Stomach (tissue), 9 donors: ENCODE data around the gene CTIF. TPM values are rescaled to one million over a fixed set of nuclear protein-coding genes. Genes with fewer than 3 reads are reported as not detected.

ENCODE experiments used
- DNase-seq, 2 donors: peaks; one replicate each; pipeline versions ENCODE4 v3.0.0 to v3.0.0-alpha.2; 2013 to 2019
- H3K27ac ChIP-seq, 5 donors: fragments of 200-600 bp in 4 of 5; sonication (generic) in 4 of 5; one replicate each; pipeline ENCODE4 v1.5.1; 2013 to 2019; ENCODE audit warnings: mild to moderate bottlenecking in 1 of 5, moderate library complexity in 1 of 5
- H3K27me3 ChIP-seq, 3 donors: fragments of 200-600 bp; sonication (generic); one replicate each; pipeline ENCODE4 v1.5.1; 2017 to 2019; ENCODE audit warnings: mixed run types in 1 of 3
- H3K36me3 ChIP-seq, 4 donors: fragments of 200-600 bp; sonication (generic); 1 replicate in 3 of 4; 2 replicates in 1 of 4; pipeline ENCODE4 v1.5.1; 2016 to 2019
- H3K4me1 ChIP-seq, 4 donors: fragments of 200-600 bp; sonication (generic); one replicate each; pipeline ENCODE4 v1.5.1; 2016 to 2019
- H3K4me3 ChIP-seq, 4 donors: fragments of 200-600 bp; sonication (generic) in 3 of 4; one replicate each; pipeline ENCODE4 v1.5.1; 2016 to 2019; ENCODE audit warnings: mild to moderate bottlenecking in 1 of 4
- H3K9me3 ChIP-seq, 4 donors: fragments of 200-600 bp; sonication (generic); one replicate each; pipeline ENCODE4 v1.5.1; 2016 to 2019
- CTCF ChIP-seq, 7 experiments: fragments of 450-650 bp in 4 of 7; fragments of 200-600 bp in 3 of 7; sonication (generic) in 3 of 7; IDR thresholded peaks; one replicate each; pipeline ENCODE4 v1.5.1; 2016 to 2019; ENCODE audit warnings: antibody characterized with exemption in 7 of 7, control low read depth in 2 of 7, mild to moderate bottlenecking in 1 of 7
- EP300 ChIP-seq: sonication (generic); formaldehyde crosslinking; IDR thresholded peaks from one replicate; pipeline ENCODE4 v1.6.1; 2017; ENCODE audit warnings: antibody characterized with exemption
- POLR2A ChIP-seq, 4 donors: fragments of 450-650 bp; IDR thresholded peaks; one replicate each; pipeline ENCODE4 v1.6.1; 2016; ENCODE audit warnings: antibody characterized with exemption in 4 of 4, control low read depth in 2 of 4, mild to moderate bottlenecking in 1 of 4, moderate library complexity in 1 of 4
- POLR2AphosphoS5 ChIP-seq, 3 donors: sonication (generic); formaldehyde crosslinking; IDR thresholded peaks; one replicate each; pipeline ENCODE4 v1.6.1; 2016; ENCODE audit warnings: antibody characterized with exemption in 3 of 3
- WGBS, 5 donors: extraction: QIAGEN DNeasy Blood & Tissue Kit in 3 of 5; methylation state at CpG; one replicate each; pipeline versions ENCODE4 v1.1.5 to v1.1.7; 2013 to 2018; 5-methylcytosine and 5-hydroxymethylcytosine counted together
- intact Hi-C: fragments of 100-400 bp; cut with DNase I; formaldehyde crosslinking; loops from one replicate; pipeline ENCODE4 v1.15.1; 2023; ENCODE audit warnings: low total_unique reads
- polyA plus RNA-seq, 3 donors: library from polyadenylated mRNA; stranded (reverse); fragments of 200-250 nt; gene quantifications; one replicate each; pipeline ENCODE4 v1.2.3, GENCODE V29; 2013
- total RNA-seq, 5 donors: library from RNA; depleted of rRNA; stranded (reverse); fragments of >200 nt; gene quantifications; one replicate each; pipeline versions ENCODE4 v1.1.0 to v1.2.3, GENCODE V29; 2014 to 2016
- donor health status: healthy with polysubstance abuse.
- donor health status: Bipolar disorder and iron deficiency.
- donor health status: healthy.

The CTIF gene
- total and polyA plus RNA-seq, 8 donors, result 16.3 to 105 (median 30.3) TPM

- Histone ChIP-seq H3K9me3 (no peaks in the 10 kb centered on the region), H3K27me3 (no peaks in the 10 kb centered on the region), H3K4me1 (peaks cover 12 to 44% (median 31%) of the 10 kb centered on the region in 4 donors), H3K36me3 (peaks cover 0 to 9% (median 6%) of the 10 kb centered on the region in 4 donors), H3K27ac (peak overlapping the region in 2 of 5 donors; percentile 49 to 56), H3K4me3 (no peak overlapping the region)
- 72 to 84% (median 77%) methylated on average over 3 of the region's 3 CpGs for WGBS, 5 donors
- no peak for DNase-seq
- TF ChIP-seq CTCF (IDR thresholded peaks at IDR 0.05) (no peak), EP300 (no peak), POLR2AphosphoS5 (IDR thresholded peaks at IDR 0.05) (no peak), POLR2A (IDR thresholded peaks at IDR 0.05) (no peak)
- intact Hi-C loops, result no loop called here
Measured at GRCh38 chr18:48679236-48679635, 140.4 kb downstream of the CTIF start.

GRCh38 chr18:48680339-48681250 is 141.8 kb downstream of the CTIF start:
- peak in 1 of 2 donors; percentile 65 for DNase-seq
- intact Hi-C loops, result no loop called here
- 82 to 90% (median 84%) methylated on average over 12 to 23 of the region's 23 CpGs for WGBS, 5 donors
- peak overlapping the region; percentile 20 to 59 (median 46) for H3K27ac ChIP-seq
- H3K27me3 ChIP-seq, result no peaks in the 10 kb centered on the region
- peaks cover 6 to 33% (median 26%) of the 10 kb centered on the region in 4 donors for H3K4me1 ChIP-seq
- peaks cover 0 to 9% (median 6%) of the 10 kb centered on the region in 4 donors for H3K36me3 ChIP-seq
- H3K4me3 ChIP-seq, result no peak overlapping the region
- no peaks in the 10 kb centered on the region for H3K9me3 ChIP-seq
- TF ChIP-seq CTCF (IDR thresholded peaks at IDR 0.05), result no peak
- TF ChIP-seq EP300, result no peak
- no peak for TF ChIP-seq POLR2A (IDR thresholded peaks at IDR 0.05)
- no peak for TF ChIP-seq POLR2AphosphoS5 (IDR thresholded peaks at IDR 0.05)

GRCh38 chr18:48682768-48683167 is 143.9 kb downstream of the CTIF start:
- Histone ChIP-seq H3K4me1 (peaks cover 0 to 21% (median 16%) of the 10 kb centered on the region in 4 donors), H3K9me3 (no peaks in the 10 kb centered on the region), H3K36me3 (peaks cover 0 to 13% (median 9%) of the 10 kb centered on the region in 4 donors), H3K27me3 (no peaks in the 10 kb centered on the region), H3K27ac (no peak overlapping the region), H3K4me3 (no peak overlapping the region)
- intact Hi-C loops, result no loop called here
- WGBS, 5 donors, result 96 to 98% (median 97%) methylated on average over 7 to 13 of the region's 13 CpGs
- no peak for TF ChIP-seq POLR2A (IDR thresholded peaks at IDR 0.05)
- TF ChIP-seq EP300, result no peak
- TF ChIP-seq POLR2AphosphoS5 (IDR thresholded peaks at IDR 0.05), result no peak
- no peak for TF ChIP-seq CTCF (IDR thresholded peaks at IDR 0.05)
- DNase-seq, result no peak

- DNase-seq, result no peak
- 79 to 89% (median 85%) methylated on average over 5 to 6 of the region's 6 CpGs for WGBS, 5 donors
Measured at GRCh38 chr18:48683197-48683596, 144.4 kb downstream of the CTIF start.

More at GRCh38 chr18:48683197-48683596, 144.4 kb downstream of the CTIF start:
- Histone ChIP-seq H3K36me3 (peaks cover 0 to 17% (median 13%) of the 10 kb centered on the region in 4 donors), H3K9me3 (no peaks in the 10 kb centered on the region), H3K27ac (no peak overlapping the region), H3K4me3 (no peak overlapping the region), H3K4me1 (peaks cover 0 to 21% (median 16%) of the 10 kb centered on the region in 4 donors), H3K27me3 (no peaks in the 10 kb centered on the region)
- intact Hi-C loops, result no loop called here
- TF ChIP-seq POLR2A (IDR thresholded peaks at IDR 0.05) (no peak), CTCF (IDR thresholded peaks at IDR 0.05) (no peak), POLR2AphosphoS5 (IDR thresholded peaks at IDR 0.05) (no peak), EP300 (no peak)
